Stromal cell of bone marrow (primary cell): ENCODE data around the gene CTSH.
"Not testable (repeated sequence)": the region's sequence is repeated elsewhere in the genome, so short reads cannot be mapped to it uniquely, and the experiment has no call there.

Experiments used
- DNase-seq: peaks from one replicate; pipeline ENCODE4 v3.0.0-alpha.2; 2012; ENCODE audit warnings: low read depth

Gene CTSH

GRCh38 chr15:78880813-78881212 lies 64.0 kb downstream of the CTSH start:
- no peak for DNase-seq

- DNase-seq: no peak
Measured at GRCh38 chr15:78880242-78880533, 64.7 kb downstream of the CTSH start.

- DNase-seq: no peak
Measured at GRCh38 chr15:78879517-78880241, 65.2 kb downstream of the CTSH start.

- DNase-seq: no peak
Measured at GRCh38 chr15:78878356-78878755, 66.5 kb downstream of the CTSH start.

DNA sequence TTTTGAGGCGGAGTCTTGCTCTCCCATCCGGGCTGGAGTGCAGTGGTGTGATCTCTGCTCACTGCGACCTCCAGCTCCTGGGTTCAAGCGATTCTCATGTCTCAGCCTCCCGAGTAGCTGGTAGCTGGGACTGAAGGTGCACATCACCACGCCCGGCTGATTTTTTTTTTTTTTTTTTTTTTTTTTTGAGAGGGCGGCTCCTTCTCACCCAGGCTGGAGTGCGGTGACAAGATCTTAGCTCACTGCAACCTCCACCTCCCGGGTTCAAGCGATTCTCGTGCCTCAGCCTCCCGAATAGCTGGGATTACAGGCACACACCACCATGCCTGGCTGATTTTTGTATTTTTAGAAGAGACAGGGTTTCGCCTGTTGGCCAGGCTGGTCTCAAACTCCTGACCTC lies 67.9 kb downstream of the CTSH start:
- DNase-seq: not testable (repeated sequence)

DNA sequence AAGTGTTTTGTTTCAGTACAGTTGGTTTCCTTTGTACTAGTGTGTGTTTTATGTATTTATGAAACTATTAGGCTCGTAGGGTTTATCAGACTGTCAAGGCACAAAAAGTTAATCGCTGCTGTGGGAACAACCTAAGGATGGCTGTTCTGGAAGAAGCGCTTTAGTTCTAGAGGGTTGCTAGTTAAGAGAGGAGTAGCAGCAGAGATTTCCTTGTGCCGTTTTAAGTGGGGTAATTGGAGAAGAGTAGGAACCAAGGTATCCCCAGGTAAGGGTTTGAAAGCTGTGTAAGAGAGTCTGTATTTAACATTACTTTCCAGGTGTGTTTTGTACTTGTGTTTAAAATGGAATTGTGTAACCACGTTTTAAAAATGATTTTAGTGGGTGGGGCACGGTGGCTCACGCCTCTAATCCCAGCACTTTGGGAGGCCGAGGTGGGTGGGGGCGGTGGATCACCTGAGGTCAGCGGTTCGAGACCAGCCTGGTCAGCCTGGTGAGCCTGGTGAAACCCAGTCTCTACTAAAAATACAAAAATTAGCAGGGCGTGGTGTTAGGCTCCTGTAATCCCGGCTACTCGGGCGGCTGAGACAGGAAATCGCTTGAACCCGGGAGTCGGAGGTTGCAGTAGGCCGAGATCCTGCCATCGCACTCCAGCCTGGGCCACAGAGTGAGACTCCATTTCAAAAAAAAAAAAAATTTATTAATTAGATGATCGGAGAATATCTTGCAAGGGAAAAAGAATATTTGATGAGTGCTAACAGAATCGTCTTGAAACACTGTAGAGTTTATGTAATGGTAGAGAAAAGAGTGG lies 69.5 kb downstream of the CTSH start:
- no peak for DNase-seq

DNA sequence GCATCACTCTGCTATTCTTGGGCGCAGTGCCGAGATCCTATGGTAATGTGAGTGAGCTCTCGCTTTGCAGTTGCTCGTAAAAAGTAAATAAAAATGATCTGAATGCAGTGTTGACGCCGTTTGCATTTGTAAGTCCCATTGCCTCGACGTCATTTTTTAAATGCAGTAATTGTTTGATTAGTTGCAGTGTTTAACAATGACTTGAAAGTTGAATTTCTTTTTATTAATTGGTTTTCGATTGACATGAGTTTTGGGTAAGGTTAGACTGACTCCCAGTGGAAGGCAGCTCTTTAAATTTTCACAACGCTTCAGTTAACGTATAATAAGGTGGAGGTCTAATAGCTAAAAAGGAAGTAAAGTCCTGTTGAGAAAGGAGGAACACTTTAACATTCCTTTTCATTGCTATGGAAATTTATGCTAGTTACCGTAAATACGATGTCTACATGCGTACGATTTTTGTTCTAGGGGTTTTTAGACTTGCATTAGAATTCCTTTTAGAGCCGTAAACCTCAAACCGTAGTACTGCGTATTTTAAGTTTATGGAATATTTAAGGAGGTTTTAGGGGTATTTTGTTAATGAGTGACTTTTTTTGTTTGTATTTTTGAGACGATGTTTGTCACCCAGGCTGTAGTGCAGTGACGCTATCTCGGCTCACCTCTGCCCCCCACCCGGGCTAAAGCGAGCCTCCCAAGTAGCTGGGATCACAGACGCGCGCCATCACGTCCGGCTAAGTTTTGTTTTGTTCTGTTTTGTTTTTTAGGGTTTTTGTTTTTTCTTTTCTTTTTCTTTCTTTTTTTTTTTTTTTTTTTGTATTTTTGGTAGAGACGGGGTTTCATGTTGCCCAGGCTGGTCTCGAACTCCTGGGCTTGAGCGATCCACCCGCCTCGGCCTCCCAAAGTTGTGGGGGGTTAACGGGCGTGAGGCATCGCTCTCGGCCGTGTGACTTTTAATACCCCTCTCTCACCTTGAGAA lies 70.8 kb downstream of the CTSH start:
- DNase-seq: no peak

GRCh38 chr15:78872972-78873792 lies 71.7 kb downstream of the CTSH start:
- peak; percentile 70 for DNase-seq

GRCh38 chr15:78872155-78872971 lies 72.5 kb downstream of the CTSH start, which contains the start of gene MORF4L1:
Gene MORF4L1, plus strand, starts transcription at chr15:78872890. Its CDS starts 128 bp downstream, at chr15:78873018.
- peak; percentile 91 for DNase-seq

DNA sequence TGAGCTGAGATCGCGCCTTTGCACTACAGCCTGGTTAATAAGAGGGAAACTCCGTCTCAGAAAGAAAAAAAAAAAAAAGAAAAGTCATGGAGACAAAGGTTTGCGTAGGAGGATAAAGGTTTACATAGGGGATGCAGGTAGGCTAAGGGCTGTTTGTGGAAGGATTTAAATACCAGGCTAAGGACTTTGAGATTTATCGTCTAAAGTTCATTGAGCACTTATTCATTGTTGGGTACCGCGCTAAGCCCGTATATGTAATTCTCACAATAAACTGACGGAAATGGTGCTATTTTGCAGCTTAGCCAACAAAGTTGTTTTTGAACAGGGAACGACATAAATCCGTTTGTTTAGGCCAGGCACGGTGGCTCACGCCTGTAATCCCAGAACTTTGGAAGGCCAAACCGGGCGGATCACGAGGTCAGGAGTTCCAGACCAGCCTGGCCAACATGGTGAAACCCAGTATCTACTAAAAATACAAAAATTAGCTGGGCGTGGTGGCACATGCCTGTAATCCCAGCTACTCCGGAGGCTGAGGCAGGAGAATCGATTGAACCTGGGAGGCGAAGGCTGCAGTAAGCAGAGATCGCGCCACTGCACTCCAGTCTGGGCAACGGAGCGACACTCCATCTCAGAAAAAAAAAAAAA lies 73.2 kb downstream of the CTSH start:
- not testable (repeated sequence) for DNase-seq
